Measurements from ENCODE around the gene ZNF625. TPM values are rescaled to one million over a fixed set of nuclear protein-coding genes. Genes with fewer than 3 reads are reported as not detected.
"Not testable (repeated sequence)": the region's sequence is repeated elsewhere in the genome, so short reads cannot be mapped to it uniquely, and the experiment has no call there.

Gene ZNF625
- total and polyA plus RNA-seq, 2 donors = 1.9 to 4.8 TPM

DNA sequence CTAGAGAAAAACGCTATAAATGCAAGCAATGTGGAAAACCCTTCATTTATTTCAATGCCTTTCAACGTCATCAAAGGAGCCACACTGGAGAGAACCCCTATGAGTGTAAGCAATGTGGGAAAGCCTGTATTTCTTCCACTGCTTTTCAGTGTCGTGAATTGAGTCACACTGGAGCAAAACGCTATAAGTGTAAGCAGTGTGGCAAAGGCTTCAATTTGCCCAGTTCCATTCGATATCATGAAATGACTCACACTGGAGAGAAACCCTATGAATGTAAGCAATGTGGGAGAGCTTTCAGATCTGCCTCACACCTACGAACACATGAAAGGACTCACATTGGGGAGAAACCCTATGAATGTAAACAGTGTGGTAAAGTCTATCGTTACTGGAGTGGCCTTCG, 43.8 kb downstream of the ZNF625 start:
- no peak for DNase-seq (ENCODE audit: low read depth in 6 of 9, low spot score in 9 of 9)
- Histone ChIP-seq H3K4me3 (ENCODE audit: low read length in 2 of 2) (no peak overlapping the region), H3K4me1 (ENCODE audit: control insufficient read depth in 2 of 2, insufficient read depth in 2 of 2, low read length in 2 of 2) (no peaks in the 10 kb centered on the region), H3K27me3 (ENCODE audit: control insufficient read depth in 2 of 2, insufficient read depth in 1 of 2, low read length in 1 of 2) (no peaks in the 10 kb centered on the region), H3K9me3 (ENCODE audit: control insufficient read depth in 2 of 2, insufficient read depth in 1 of 2, low read length in 1 of 2) (peaks cover 3 to 16% of the 10 kb centered on the region in 2 donors), H3K36me3 (ENCODE audit: control insufficient read depth in 2 of 2, insufficient read depth in 2 of 2, low read length in 1 of 2) (peaks cover 28 to 31% of the 10 kb centered on the region in 2 donors), H3K27ac (ENCODE audit: low read depth in 1 of 2, low read length in 1 of 2) (no peak overlapping the region)
- WGBS = 96% methylated on average over 8 of the region's 8 CpGs

DNA sequence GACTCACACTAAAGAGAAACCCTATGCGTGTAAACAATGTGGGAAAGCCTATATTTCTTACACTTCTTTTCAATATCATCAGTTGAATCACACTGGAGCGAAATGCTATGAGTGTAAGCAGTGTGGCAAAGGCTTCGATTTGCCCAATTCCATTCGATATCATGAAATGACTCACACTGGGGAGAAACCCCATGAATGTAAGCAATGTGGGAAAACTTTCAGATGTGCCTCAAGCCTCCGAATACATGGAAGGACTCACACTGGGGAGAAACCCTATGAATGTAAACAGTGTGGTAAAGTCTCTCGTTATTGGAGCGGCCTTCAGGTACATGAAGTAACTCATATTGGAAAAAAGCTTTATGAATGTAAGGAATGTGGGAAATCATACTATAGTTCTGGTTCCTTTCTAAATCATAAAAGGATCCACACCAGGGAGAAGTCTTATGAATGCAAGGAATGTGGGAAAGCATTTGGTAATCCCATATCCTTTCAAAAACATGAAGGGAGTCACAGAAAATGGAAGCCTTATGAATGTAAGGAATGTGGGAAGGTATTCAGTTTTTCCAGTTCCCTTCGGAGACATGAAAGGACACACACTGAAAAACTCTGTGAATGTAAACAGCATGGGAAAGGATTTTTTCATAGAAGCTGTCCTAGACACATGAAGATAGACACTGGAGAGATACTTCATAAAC, 44.4 kb downstream of the ZNF625 start:
- DNase-seq (ENCODE audit: low read depth in 6 of 9, low spot score in 9 of 9) = no peak
- 98% methylated on average over 8 of the region's 8 CpGs for WGBS
- peaks cover 24 to 31% of the 10 kb centered on the region in 2 donors for H3K36me3 ChIP-seq (ENCODE audit: control insufficient read depth in 2 of 2, insufficient read depth in 2 of 2, low read length in 1 of 2)
- no peaks in the 10 kb centered on the region for H3K27me3 ChIP-seq (ENCODE audit: control insufficient read depth in 2 of 2, insufficient read depth in 1 of 2, low read length in 1 of 2)
- no peaks in the 10 kb centered on the region for H3K4me1 ChIP-seq (ENCODE audit: control insufficient read depth in 2 of 2, insufficient read depth in 2 of 2, low read length in 2 of 2)
- no peak overlapping the region for H3K4me3 ChIP-seq (ENCODE audit: low read length in 2 of 2)
- H3K9me3 ChIP-seq (ENCODE audit: control insufficient read depth in 2 of 2, insufficient read depth in 1 of 2, low read length in 1 of 2) = peaks cover 3 to 10% of the 10 kb centered on the region in 2 donors
- H3K27ac ChIP-seq (ENCODE audit: low read depth in 1 of 2, low read length in 1 of 2) = no peak overlapping the region

DNA sequence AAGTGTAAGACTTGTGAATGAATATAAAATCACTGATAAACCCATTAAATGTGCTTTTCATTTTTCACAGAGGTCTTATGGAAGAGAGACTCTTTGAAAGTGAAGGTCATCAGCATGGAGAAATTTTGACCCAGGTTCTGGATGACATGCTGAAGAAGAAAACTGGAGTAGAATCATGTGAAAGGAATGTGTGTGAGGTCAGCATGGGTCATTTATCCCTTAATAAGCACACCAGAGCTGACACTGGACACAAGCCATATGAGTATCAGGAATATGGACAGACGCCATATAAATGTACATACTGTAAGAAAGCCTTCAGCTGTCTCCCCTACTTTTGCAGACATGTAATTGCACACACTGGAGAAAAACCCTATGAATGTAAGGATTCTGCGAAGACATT, 45.4 kb downstream of the ZNF625 start:
- Histone ChIP-seq H3K27ac (ENCODE audit: low read depth in 1 of 2, low read length in 1 of 2) (no peak overlapping the region), H3K27me3 (ENCODE audit: control insufficient read depth in 2 of 2, insufficient read depth in 1 of 2, low read length in 1 of 2) (no peaks in the 10 kb centered on the region), H3K9me3 (ENCODE audit: control insufficient read depth in 2 of 2, insufficient read depth in 1 of 2, low read length in 1 of 2) (peaks cover 3 to 7% of the 10 kb centered on the region in 2 donors), H3K4me1 (ENCODE audit: control insufficient read depth in 2 of 2, insufficient read depth in 2 of 2, low read length in 2 of 2) (no peaks in the 10 kb centered on the region), H3K4me3 (ENCODE audit: low read length in 2 of 2) (no peak overlapping the region), H3K36me3 (ENCODE audit: control insufficient read depth in 2 of 2, insufficient read depth in 2 of 2, low read length in 1 of 2) (peaks cover 24 to 31% of the 10 kb centered on the region in 2 donors)
- WGBS = 48% methylated on average over 2 of the region's 2 CpGs
- DNase-seq (ENCODE audit: low read depth in 6 of 9, low spot score in 9 of 9) = no peak

DNA sequence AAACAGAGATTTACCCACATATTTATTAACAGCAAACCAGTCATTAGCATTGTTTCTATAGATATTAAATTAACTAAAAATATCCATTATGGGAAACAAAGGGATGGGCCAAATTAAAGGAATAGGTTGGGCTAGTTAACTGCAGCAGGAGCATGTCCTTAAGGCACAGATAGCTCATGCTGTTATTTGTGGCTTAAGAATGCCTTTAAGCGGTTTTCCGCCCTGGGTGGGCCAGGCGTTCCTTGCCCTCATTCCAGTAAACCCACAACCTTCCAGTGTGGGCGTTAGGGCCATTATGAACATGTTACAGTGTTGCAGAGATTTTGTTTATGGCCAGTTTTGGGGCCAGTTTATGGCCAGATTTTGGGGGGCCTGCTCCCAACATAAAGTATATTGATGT, 52.6 kb downstream of the ZNF625 start:
- not testable (repeated sequence) for H3K27me3 ChIP-seq (ENCODE audit: control insufficient read depth in 2 of 2, insufficient read depth in 1 of 2, low read length in 1 of 2); H3K27ac ChIP-seq (ENCODE audit: low read depth in 1 of 2, low read length in 1 of 2); H3K36me3 ChIP-seq (ENCODE audit: control insufficient read depth in 2 of 2, insufficient read depth in 2 of 2, low read length in 1 of 2); H3K4me3 ChIP-seq (ENCODE audit: low read length in 2 of 2); DNase-seq (ENCODE audit: low read depth in 6 of 9, low spot score in 9 of 9); H3K4me1 ChIP-seq (ENCODE audit: control insufficient read depth in 2 of 2, insufficient read depth in 2 of 2, low read length in 2 of 2)
- over 99% methylated on average over 4 of the region's 4 CpGs for WGBS
- H3K9me3 ChIP-seq (ENCODE audit: control insufficient read depth in 2 of 2, insufficient read depth in 1 of 2, low read length in 1 of 2) = peaks cover 0 to 22% of the 10 kb centered on the region in 2 donors

DNA sequence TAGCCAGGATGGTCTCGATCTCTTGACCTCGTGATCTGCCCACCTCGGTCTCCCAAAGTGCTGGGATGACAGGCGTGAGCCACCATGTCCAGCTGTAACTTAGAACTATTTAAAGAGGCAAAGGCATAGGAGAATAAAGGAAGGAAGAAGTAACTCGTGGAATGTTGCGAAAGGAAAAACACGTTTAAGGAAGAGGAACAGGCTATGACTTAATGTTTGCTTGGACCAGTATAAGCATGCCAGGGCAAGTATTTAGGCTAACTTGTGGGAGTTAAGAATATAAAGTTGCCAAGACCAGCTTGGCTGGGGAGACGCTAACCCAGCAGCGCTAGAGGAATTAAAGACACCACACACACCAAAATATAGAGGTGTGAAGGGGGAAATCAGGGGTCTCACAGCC, 58.5 kb downstream of the ZNF625 start:
- peaks cover 0 to 4% of the 10 kb centered on the region in 2 donors for H3K9me3 ChIP-seq (ENCODE audit: control insufficient read depth in 2 of 2, insufficient read depth in 1 of 2, low read length in 1 of 2)
- no peak overlapping the region for H3K27ac ChIP-seq (ENCODE audit: low read depth in 1 of 2, low read length in 1 of 2)
- 92% methylated on average over 9 of the region's 9 CpGs for WGBS
- DNase-seq (ENCODE audit: low read depth in 6 of 9, low spot score in 9 of 9) = no peak
- H3K4me3 ChIP-seq (ENCODE audit: low read length in 2 of 2) = no peak overlapping the region
- peaks cover 3 to 4% of the 10 kb centered on the region in 2 donors for H3K36me3 ChIP-seq (ENCODE audit: control insufficient read depth in 2 of 2, insufficient read depth in 2 of 2, low read length in 1 of 2)
- H3K27me3 ChIP-seq (ENCODE audit: control insufficient read depth in 2 of 2, insufficient read depth in 1 of 2, low read length in 1 of 2) = no peaks in the 10 kb centered on the region
- peaks cover 2 to 3% of the 10 kb centered on the region in 2 donors for H3K4me1 ChIP-seq (ENCODE audit: control insufficient read depth in 2 of 2, insufficient read depth in 2 of 2, low read length in 2 of 2)

DNA sequence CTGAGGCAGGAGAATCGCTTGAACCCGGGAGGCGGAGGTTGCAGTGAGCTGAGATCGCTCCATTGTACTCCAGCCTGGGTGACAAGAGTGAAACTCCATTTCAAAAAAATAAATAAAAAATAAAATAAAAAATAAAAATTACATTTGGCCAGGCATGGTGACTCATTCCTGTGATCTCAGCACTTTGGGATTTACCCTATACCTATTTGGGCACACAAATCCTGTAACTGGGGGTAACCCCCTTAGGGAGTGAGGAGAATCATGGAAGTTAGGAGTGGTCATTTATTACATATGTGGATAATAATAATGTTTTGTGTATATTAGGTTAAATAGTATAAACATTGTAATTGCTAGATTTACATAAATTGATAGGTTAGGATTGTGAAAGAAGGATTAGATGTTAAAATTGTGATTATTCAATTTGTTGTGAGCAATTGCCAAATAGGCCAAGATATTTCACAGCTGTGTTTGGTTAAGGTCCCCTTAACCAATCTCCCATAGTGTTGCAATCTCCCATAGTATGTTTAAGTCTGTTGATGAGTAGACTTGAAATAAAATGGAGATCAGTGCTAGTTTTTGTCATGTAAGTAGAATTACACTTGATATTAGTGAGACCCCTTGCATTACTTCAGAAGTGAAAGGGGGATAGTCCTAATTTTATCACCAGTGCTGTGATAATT, 61.3 kb downstream of the ZNF625 start:
- Histone ChIP-seq H3K36me3 (ENCODE audit: control insufficient read depth in 2 of 2, insufficient read depth in 2 of 2, low read length in 1 of 2) (peaks cover 3 to 4% of the 10 kb centered on the region in 2 donors), H3K27me3 (ENCODE audit: control insufficient read depth in 2 of 2, insufficient read depth in 1 of 2, low read length in 1 of 2) (no peaks in the 10 kb centered on the region), H3K4me1 (ENCODE audit: control insufficient read depth in 2 of 2, insufficient read depth in 2 of 2, low read length in 2 of 2) (peaks cover 3 to 6% of the 10 kb centered on the region in 2 donors), H3K9me3 (ENCODE audit: control insufficient read depth in 2 of 2, insufficient read depth in 1 of 2, low read length in 1 of 2) (peaks cover 0 to 6% of the 10 kb centered on the region in 2 donors), H3K27ac (ENCODE audit: low read depth in 1 of 2, low read length in 1 of 2) (no peak overlapping the region), H3K4me3 (ENCODE audit: low read length in 2 of 2) (no peak overlapping the region)
- DNase-seq (ENCODE audit: low read depth in 6 of 9, low spot score in 9 of 9) = no peak
- 97% methylated on average over 4 of the region's 4 CpGs for WGBS

Other genes starting within 250 kb of the ZNF625 start
- 13.6 TPM for gene ZNF700, start 231.6 kb downstream of the ZNF625 start, total RNA-seq
- 42.6 TPM for gene ZNF700, start 231.6 kb downstream of the ZNF625 start, polyA plus RNA-seq
- 4.4 TPM for gene ZNF763, start 191.7 kb downstream of the ZNF625 start, total RNA-seq
- gene ZNF763, start 191.7 kb downstream of the ZNF625 start, polyA plus RNA-seq = 9.9 TPM
- gene ZNF433, start 121.1 kb downstream of the ZNF625 start, total RNA-seq = 2.0 TPM
- gene ZNF433, start 121.1 kb downstream of the ZNF625 start, polyA plus RNA-seq = 6.3 TPM
- gene ZNF878, start 103.8 kb downstream of the ZNF625 start, total RNA-seq = 0.38 TPM
- gene ZNF878, start 103.8 kb downstream of the ZNF625 start, polyA plus RNA-seq = 0.23 TPM
- 4.6 TPM for gene ZNF844, start 92.0 kb downstream of the ZNF625 start, total RNA-seq
- gene ZNF844, start 92.0 kb downstream of the ZNF625 start, polyA plus RNA-seq = 7.0 TPM
- 7.7 TPM for gene ZNF20, start 16.4 kb downstream of the ZNF625 start, total RNA-seq
- gene ZNF20, start 16.4 kb downstream of the ZNF625 start, polyA plus RNA-seq = 3.7 TPM
- 10.7 TPM for gene ZNF136, start 6.4 kb upstream of the ZNF625 start, total RNA-seq
- gene ZNF136, start 6.4 kb upstream of the ZNF625 start, polyA plus RNA-seq = 8.3 TPM
- gene ZNF44, start 138.1 kb upstream of the ZNF625 start, total RNA-seq = 7.1 TPM
- gene ZNF44, start 138.1 kb upstream of the ZNF625 start, polyA plus RNA-seq = 16.3 TPM
- gene ZNF563, start 176.9 kb upstream of the ZNF625 start, total RNA-seq = 6.5 TPM
- 3.3 TPM for gene ZNF563, start 176.9 kb upstream of the ZNF625 start, polyA plus RNA-seq
- gene ZNF442, start 208.9 kb upstream of the ZNF625 start, total RNA-seq = 3.8 TPM
- 1.9 TPM for gene ZNF442, start 208.9 kb upstream of the ZNF625 start, polyA plus RNA-seq
- 8.0 TPM for gene ZNF799, start 244.5 kb upstream of the ZNF625 start, total RNA-seq
- 7.3 TPM for gene ZNF799, start 244.5 kb upstream of the ZNF625 start, polyA plus RNA-seq

All from thymus (tissue), 11 donors.